ENCODE measurements around the gene RGS12. TPM values are rescaled to one million over a fixed set of nuclear protein-coding genes. Genes with fewer than 3 reads are reported as not detected.
A peak's percentile ranks its signal among the peaks of the same experiment; 100 is the strongest.

Gene RGS12
- total RNA-seq, 1 experiment from 2014 or later = 16.9 TPM

- no peak overlapping the region for H4K5ac ChIP-seq (ENCODE audit: insufficient read length, low read depth, low read length)
- H2BK15ac ChIP-seq (ENCODE audit: low read depth, low read length) = no peak overlapping the region
- H2BK20ac ChIP-seq (ENCODE audit: low read depth, low read length, poor library complexity, severe bottlenecking) = no peak overlapping the region
- no peak overlapping the region for H2BK120ac ChIP-seq (ENCODE audit: low read depth, low read length, poor library complexity, severe bottlenecking)
- H3K27ac Mint-ChIP-seq = 0 out of 7 replicates have a peak overlapping the region, but pooled peaks of 1 of the 3 experiments have one; percentile 40
- H3K27me3 Mint-ChIP-seq (ENCODE audit: low read depth) = no peaks in the 10 kb centered on the region; the same call in 1 of the 2 replicates
- no peak overlapping the region for H2AK5ac ChIP-seq (ENCODE audit: insufficient read length, low read length)
- H2AFZ ChIP-seq (ENCODE audit: low read length) = no peak overlapping the region
- H2BK12ac ChIP-seq (ENCODE audit: insufficient read length, low read depth, low read length) = no peak overlapping the region
- no peaks in the 10 kb centered on the region for H3K79me1 ChIP-seq (ENCODE audit: insufficient read depth, low read depth, low read length, poor library complexity, severe bottlenecking)
- no peaks in the 10 kb centered on the region for H3K36me3 Mint-ChIP-seq (ENCODE audit: insufficient read depth in 1 of 3, low read depth in 3 of 3)
- no peak overlapping the region for H3T11ph ChIP-seq (ENCODE audit: low read length)
- H3K4me1 ChIP-seq (ENCODE audit: insufficient read depth, low read length) = no peaks in the 10 kb centered on the region; the same call in 1 of the 2 replicates
- H3K4ac ChIP-seq (ENCODE audit: low read depth, low read length) = no peak overlapping the region
- peak; percentile 21 for DNase-seq
- no peaks in the 10 kb centered on the region for H3K23me2 ChIP-seq (ENCODE audit: insufficient read length, low read depth, low read length, poor library complexity, severe bottlenecking)
- TF ChIP-seq, protein P1, sequence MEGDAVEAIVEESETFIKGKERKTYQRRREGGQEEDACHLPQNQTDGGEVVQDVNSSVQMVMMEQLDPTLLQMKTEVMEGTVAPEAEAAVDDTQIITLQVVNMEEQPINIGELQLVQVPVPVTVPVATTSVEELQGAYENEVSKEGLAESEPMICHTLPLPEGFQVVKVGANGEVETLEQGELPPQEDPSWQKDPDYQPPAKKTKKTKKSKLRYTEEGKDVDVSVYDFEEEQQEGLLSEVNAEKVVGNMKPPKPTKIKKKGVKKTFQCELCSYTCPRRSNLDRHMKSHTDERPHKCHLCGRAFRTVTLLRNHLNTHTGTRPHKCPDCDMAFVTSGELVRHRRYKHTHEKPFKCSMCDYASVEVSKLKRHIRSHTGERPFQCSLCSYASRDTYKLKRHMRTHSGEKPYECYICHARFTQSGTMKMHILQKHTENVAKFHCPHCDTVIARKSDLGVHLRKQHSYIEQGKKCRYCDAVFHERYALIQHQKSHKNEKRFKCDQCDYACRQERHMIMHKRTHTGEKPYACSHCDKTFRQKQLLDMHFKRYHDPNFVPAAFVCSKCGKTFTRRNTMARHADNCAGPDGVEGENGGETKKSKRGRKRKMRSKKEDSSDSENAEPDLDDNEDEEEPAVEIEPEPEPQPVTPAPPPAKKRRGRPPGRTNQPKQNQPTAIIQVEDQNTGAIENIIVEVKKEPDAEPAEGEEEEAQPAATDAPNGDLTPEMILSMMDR (conservative IDR thresholded peaks at IDR 0.05) = no peak
- H3K27ac ChIP-seq (ENCODE audit: insufficient read length, low read depth, low read length) = no peak overlapping the region
- H3K14ac ChIP-seq (ENCODE audit: insufficient read depth, low read length) = no peak overlapping the region
- H3K9me3 ChIP-seq (ENCODE audit: control insufficient read depth, low read depth, low read length) = no peaks in the 10 kb centered on the region
- H3K79me2 ChIP-seq (ENCODE audit: insufficient read depth, low read length) = no peaks in the 10 kb centered on the region
- H3K18ac ChIP-seq (ENCODE audit: insufficient read length, low read depth, low read length) = no peak overlapping the region
- H4K20me1 ChIP-seq (ENCODE audit: control insufficient read depth, insufficient read depth, insufficient read length) = peaks cover 4% of the 10 kb centered on the region
- no peaks in the 10 kb centered on the region for H3K9me3 Mint-ChIP-seq
- no peak overlapping the region for H3K56ac ChIP-seq (ENCODE audit: insufficient read length, low read depth, low read length)
- H4K91ac ChIP-seq (ENCODE audit: insufficient read length, low read depth, low read length) = no peak overlapping the region
- H3K9ac ChIP-seq (ENCODE audit: extremely low read depth, insufficient read length, low read length) = no peak overlapping the region
- no peaks in the 10 kb centered on the region for H3K27me3 ChIP-seq (ENCODE audit: insufficient read depth, low read length)
- H3K4me3 Mint-ChIP-seq = no peak overlapping the region
- H4K8ac ChIP-seq (replicated peaks; ENCODE audit: insufficient read length, low read depth, low read length) = no peak overlapping the region
- H3K23ac ChIP-seq (ENCODE audit: insufficient read length, low read depth, low read length) = no peak overlapping the region
- WGBS (ENCODE audit: extremely low coverage, insufficient read length, low lambda C conversion rate) = no CpG with 5 or more reads among the region's 19 CpGs
- no peak overlapping the region for H3K4me2 ChIP-seq (ENCODE audit: insufficient read depth, insufficient read length, low read length)
- H2BK5ac ChIP-seq (ENCODE audit: insufficient read length, low read length) = no peak overlapping the region
- H3K4me1 Mint-ChIP-seq = peaks cover 4 to 12% of the 10 kb centered on the region in 2 experiments
Measured at GRCh38 chr4:3250956-3251690, 41.7 kb upstream of the RGS12 start.

Data from H9 (cell line).